Fibroblast of skin of right quadriceps (primary cell): ENCODE measurements around the gene EOLA2.
A peak's percentile ranks its signal among the peaks of the same experiment; 100 is the strongest.
"Not testable (repeated sequence)": the region's sequence is repeated elsewhere in the genome, so short reads cannot be mapped to it uniquely, and the experiment has no call there.

Experiments used
- DNase-seq: peaks from one replicate; pipeline ENCODE4 v3.0.0-alpha.2; 2013

EOLA2 gene

GRCh38 chrX:149932150-149932549 lies 6.1 kb downstream of the EOLA2 start:
- DNase-seq, result not testable (repeated sequence)

GRCh38 chrX:149931355-149931754 lies 6.9 kb downstream of the EOLA2 start:
- not testable (repeated sequence) for DNase-seq

GRCh38 chrX:149929400-149929799 lies 8.9 kb downstream of the EOLA2 start, which contains the start of gene HSFX4:
Gene HSFX4, plus strand, starts transcription at chrX:149929573. Its CDS starts 72 bp downstream, at chrX:149929645.
- not testable (repeated sequence) for DNase-seq

- DNase-seq, result not testable (repeated sequence)
These were observed 9.7 kb downstream of the EOLA2 start for GRCh38 chrX:149928635-149929034.

- DNase-seq, result not testable (repeated sequence)
These were observed 10.4 kb downstream of the EOLA2 start for GRCh38 chrX:149927964-149928258.

- not testable (repeated sequence) for DNase-seq
These were observed 10.9 kb downstream of the EOLA2 start for GRCh38 chrX:149927245-149927963.

- not testable (repeated sequence) for DNase-seq
These were observed 13.9 kb downstream of the EOLA2 start for GRCh38 chrX:149924434-149924833.

- not testable (repeated sequence) for DNase-seq
These were observed 14.5 kb downstream of the EOLA2 start for GRCh38 chrX:149923836-149924235.

GRCh38 chrX:149916745-149917392 lies 21.4 kb downstream of the EOLA2 start:
- DNase-seq, result no peak

- DNase-seq, result no peak
These were observed 28.1 kb downstream of the EOLA2 start for GRCh38 chrX:149910178-149910695.

GRCh38 chrX:149909324-149910177 lies 28.7 kb downstream of the EOLA2 start:
- DNase-seq, result no peak

- no peak for DNase-seq
These were observed 29.6 kb downstream of the EOLA2 start for GRCh38 chrX:149908727-149909126.

- no peak for DNase-seq
These were observed 30.0 kb downstream of the EOLA2 start for GRCh38 chrX:149908308-149908707.

- DNase-seq, result peak; percentile 1
These were observed 34.2 kb downstream of the EOLA2 start for GRCh38 chrX:149903889-149904748.

- DNase-seq, result no peak
These were observed 39.7 kb downstream of the EOLA2 start for GRCh38 chrX:149898554-149898953.

GRCh38 chrX:149890828-149891227 lies 47.5 kb downstream of the EOLA2 start:
- DNase-seq, result not testable (repeated sequence)
